Neuronal stem cell (in vitro differentiated cells): ENCODE measurements around the gene ZBTB7C.
A peak's percentile ranks its signal among the peaks of the same experiment; 100 is the strongest.

ENCODE experiments used
- DNase-seq: peaks from one replicate; pipeline ENCODE4 v3.0.0-alpha.2; 2013; ENCODE audit warnings: low spot score
- H2AFZ ChIP-seq: one replicate; pipeline ENCODE4 v1.6.1; 2013; ENCODE audit warnings: mild to moderate bottlenecking, low read length, inconsistent platforms
- H2AK5ac ChIP-seq: 2 replicates; pipeline ENCODE4 v1.6.1; 2013; ENCODE audit warnings: low read depth, mild to moderate bottlenecking, inconsistent platforms, low read length, moderate library complexity, mixed read lengths
- H2BK120ac ChIP-seq: 2 replicates; pipeline ENCODE4 v1.6.1; 2013; ENCODE audit warnings: low read depth, mild to moderate bottlenecking, inconsistent platforms, low read length, moderate library complexity, mixed read lengths
- H2BK12ac ChIP-seq: one replicate; pipeline ENCODE4 v1.6.1; 2013; ENCODE audit warnings: low read length, inconsistent platforms
- H2BK15ac ChIP-seq: 2 replicates; pipeline ENCODE4 v1.6.1; 2013; ENCODE audit warnings: mild to moderate bottlenecking, low read length, inconsistent platforms, mixed read lengths
- H2BK5ac ChIP-seq: one replicate; pipeline ENCODE4 v1.6.1; 2013; ENCODE audit warnings: inconsistent platforms, mild to moderate bottlenecking, low read length, moderate library complexity
- H3K14ac ChIP-seq: one replicate; pipeline ENCODE4 v1.6.1; 2013; ENCODE audit warnings: low read length, inconsistent platforms
- H3K18ac ChIP-seq: 2 replicates; pipeline ENCODE4 v1.6.1; 2013; ENCODE audit warnings: low read length, inconsistent platforms
- H3K23ac ChIP-seq: 2 replicates; pipeline ENCODE4 v1.6.1; 2013; ENCODE audit warnings: low read depth, mild to moderate bottlenecking, mixed read lengths, low read length, inconsistent platforms; ENCODE audit not compliant: poor library complexity
- H3K27ac ChIP-seq: replicated peaks from 3 replicates; pipeline ENCODE4 v1.5.1; 2013; ENCODE audit warnings: low read length, inconsistent platforms
- H3K27me3 ChIP-seq, 3 experiments: 2 replicates each; pipeline ENCODE4 v1.6.1; 2013; ENCODE audit warnings: low read length in 3 of 3, mild to moderate bottlenecking in 2 of 3, inconsistent platforms in 1 of 3, low read depth in 1 of 3, mixed read lengths in 1 of 3, moderate library complexity in 1 of 3; ENCODE audit not compliant: control insufficient read depth in 3 of 3, insufficient read depth in 3 of 3
- H3K36me3 ChIP-seq, 2 donors: replicated peaks in 1 of 2; 2 replicates each; pipeline ENCODE4 v1.6.1; 2013; ENCODE audit warnings: low read length in 2 of 2; ENCODE audit not compliant: control insufficient read depth in 2 of 2, insufficient read depth in 2 of 2
- H3K4ac ChIP-seq: 2 replicates; pipeline ENCODE4 v1.6.1; 2013; ENCODE audit warnings: inconsistent platforms, mild to moderate bottlenecking, low read length, moderate library complexity
- H3K4me1 ChIP-seq, 2 donors: 1 replicate in 1 of 2; 2 replicates in 1 of 2; pipeline ENCODE4 v1.6.1; 2013; ENCODE audit warnings: low read length in 2 of 2, low read depth in 1 of 2; ENCODE audit not compliant: control insufficient read depth in 2 of 2, insufficient read depth in 1 of 2
- H3K4me2 ChIP-seq: one replicate; pipeline ENCODE4 v1.6.1; 2013; ENCODE audit warnings: mild to moderate bottlenecking, low read length, inconsistent platforms; ENCODE audit not compliant: insufficient read depth, poor library complexity, severe bottlenecking
- H3K4me3 ChIP-seq, 2 donors: 2 replicates each; pipeline ENCODE4 v1.5.1; 2013; ENCODE audit warnings: low read length in 2 of 2, mild to moderate bottlenecking in 2 of 2, inconsistent platforms in 1 of 2, moderate library complexity in 1 of 2
- H3K79me1 ChIP-seq: one replicate; pipeline ENCODE4 v1.6.1; 2013; ENCODE audit warnings: low read depth, mild to moderate bottlenecking, inconsistent platforms, low read length, moderate library complexity
- H3K9ac ChIP-seq: one replicate; pipeline ENCODE4 v1.6.1; 2013; ENCODE audit warnings: mild to moderate bottlenecking, low read depth, low read length, inconsistent platforms; ENCODE audit not compliant: poor library complexity
- H3K9me3 ChIP-seq, 2 donors: replicated peaks in 1 of 2; 2 replicates each; pipeline versions ENCODE3 to v1.6.1; 2013; ENCODE audit warnings: low read length in 2 of 2, mild to moderate bottlenecking in 2 of 2, inconsistent platforms in 1 of 2, low read depth in 1 of 2, mixed read lengths in 1 of 2, moderate library complexity in 1 of 2; ENCODE audit not compliant: control insufficient read depth in 2 of 2, insufficient read depth in 1 of 2
- H4K8ac ChIP-seq: one replicate; pipeline ENCODE4 v1.6.1; 2013; ENCODE audit warnings: low read depth, mild to moderate bottlenecking, inconsistent platforms, low read length, moderate library complexity
- H4K91ac ChIP-seq: one replicate; pipeline ENCODE4 v1.6.1; 2013; ENCODE audit warnings: low read length, low read depth, mild to moderate bottlenecking, inconsistent platforms; ENCODE audit not compliant: poor library complexity
- WGBS, 2 donors: extraction: QIAGEN DNeasy Blood & Tissue Kit; methylation state at CpG; one replicate each; pipeline ENCODE4 v1.1.7; 2013; ENCODE audit warnings: missing lambda C conversion rate in 2 of 2, mixed read lengths in 1 of 2; ENCODE audit not compliant: insufficient read length in 2 of 2, insufficient replicate concordance in 1 of 2; ENCODE audit errors: extremely low coverage in 2 of 2; 5-methylcytosine and 5-hydroxymethylcytosine counted together

ZBTB7C gene

GRCh38 chr18:48405978-48406377, 3.2 kb downstream of the ZBTB7C start:
- Histone ChIP-seq H4K8ac (no peak overlapping the region), H3K4me2 (no peak overlapping the region), H3K27me3 (peaks cover 7 to 68% (median 24%) of the 10 kb centered on the region in 3 experiments), H2BK120ac (no peak overlapping the region), H3K18ac (peak overlapping the region; percentile 20), H2AK5ac (no peak overlapping the region), H2BK15ac (no peak overlapping the region), H3K4me1 (peaks cover 4 to 29% of the 10 kb centered on the region in 2 donors), H4K91ac (no peak overlapping the region), H3K9me3 (no peaks in the 10 kb centered on the region), H3K14ac (no peak overlapping the region), H3K9ac (no peak overlapping the region), H2BK5ac (no peak overlapping the region), H3K27ac (no peak overlapping the region), H2AFZ (no peak overlapping the region), H3K36me3 (no peaks in the 10 kb centered on the region), H3K23ac (no peak overlapping the region), H3K4me3 (no peak overlapping the region), H3K4ac (no peak overlapping the region), H2BK12ac (no peak overlapping the region), H3K79me1 (no peaks in the 10 kb centered on the region)
- no peak for DNase-seq
- WGBS, 2 donors: no CpG with 5 or more reads among the region's 6 CpGs

DNA sequence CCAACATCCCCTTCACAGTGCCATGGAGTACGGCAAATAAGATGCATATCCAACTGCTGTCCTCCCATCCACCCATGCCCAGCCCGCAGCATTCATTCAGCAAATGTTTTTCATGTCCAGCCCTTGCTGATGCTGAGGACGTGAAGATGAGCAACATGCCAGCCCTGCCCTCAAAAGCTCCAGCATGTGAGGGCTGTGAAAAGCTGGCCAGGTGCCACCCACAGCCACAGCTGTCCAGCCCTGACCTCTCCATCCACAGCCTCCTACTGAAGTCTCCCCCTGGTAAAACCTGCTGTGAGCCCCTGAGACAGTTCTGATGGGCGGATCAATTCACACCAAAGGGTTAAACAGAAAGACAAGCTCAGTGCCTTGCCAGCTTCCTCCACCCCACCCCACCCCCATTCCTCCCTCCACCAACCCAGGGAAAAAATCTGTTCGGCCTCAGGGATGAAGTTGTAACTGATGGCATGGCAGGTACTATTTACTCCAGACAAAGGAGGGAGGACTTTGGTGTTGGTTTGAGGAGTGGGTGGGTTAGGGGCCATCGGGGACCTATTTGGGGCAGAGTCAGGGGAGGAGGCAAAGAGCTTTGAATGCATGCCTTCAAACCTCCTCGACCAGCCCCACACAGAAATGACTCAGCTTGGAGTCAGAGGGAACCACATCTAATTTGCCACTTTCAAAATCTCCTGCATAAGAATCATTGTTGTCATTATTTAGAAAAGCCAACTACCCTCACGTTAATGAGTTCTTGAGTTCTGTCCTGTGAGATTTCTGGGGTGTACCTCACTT, 4.3 kb downstream of the ZBTB7C start:
- Histone ChIP-seq H3K14ac (no peak overlapping the region), H2BK12ac (no peak overlapping the region), H3K4me2 (no peak overlapping the region), H2AK5ac (no peak overlapping the region), H2AFZ (no peak overlapping the region), H3K36me3 (no peaks in the 10 kb centered on the region), H3K18ac (peak overlapping the region; percentile 1), H2BK15ac (no peak overlapping the region), H4K8ac (no peak overlapping the region), H3K4me3 (no peak overlapping the region), H3K9me3 (no peaks in the 10 kb centered on the region), H3K23ac (no peak overlapping the region), H2BK5ac (no peak overlapping the region), H2BK120ac (no peak overlapping the region), H3K27me3 (peaks cover 7 to 61% (median 17%) of the 10 kb centered on the region in 3 experiments), H3K4me1 (peaks cover 0 to 29% of the 10 kb centered on the region in 2 donors), H3K4ac (no peak overlapping the region), H4K91ac (no peak overlapping the region), H3K79me1 (no peaks in the 10 kb centered on the region), H3K27ac (no peak overlapping the region), H3K9ac (no peak overlapping the region)
- no CpG with 5 or more reads among the region's 8 CpGs for WGBS, 2 donors
- DNase-seq: no peak

- Histone ChIP-seq H4K8ac (no peak overlapping the region), H2BK12ac (no peak overlapping the region), H2BK15ac (no peak overlapping the region), H2BK5ac (no peak overlapping the region), H3K18ac (no peak overlapping the region), H3K36me3 (no peaks in the 10 kb centered on the region), H3K14ac (no peak overlapping the region), H3K27ac (no peak overlapping the region), H3K9me3 (no peaks in the 10 kb centered on the region), H2BK120ac (no peak overlapping the region), H3K4me3 (no peak overlapping the region), H3K4me1 (peaks cover 0 to 29% of the 10 kb centered on the region in 2 donors), H3K79me1 (no peaks in the 10 kb centered on the region), H4K91ac (no peak overlapping the region), H3K4ac (no peak overlapping the region), H3K4me2 (no peak overlapping the region), H3K27me3 (peaks cover 2 to 52% (median 11%) of the 10 kb centered on the region in 3 experiments), H3K23ac (no peak overlapping the region), H2AFZ (no peak overlapping the region), H3K9ac (no peak overlapping the region), H2AK5ac (no peak overlapping the region)
- WGBS, 2 donors: no CpG with 5 or more reads among the region's 1 CpG
- DNase-seq: no peak
Observed at GRCh38 chr18:48402953-48403352, 6.2 kb downstream of the ZBTB7C start.

- no peak overlapping the region for H3K4ac ChIP-seq
- no peak overlapping the region for H2AFZ ChIP-seq
- no peak overlapping the region for H2BK12ac ChIP-seq
- no peaks in the 10 kb centered on the region for H3K9me3 ChIP-seq
- no peak overlapping the region for H3K23ac ChIP-seq
- H3K36me3 ChIP-seq: no peaks in the 10 kb centered on the region
- H4K91ac ChIP-seq: no peak overlapping the region
- no peak overlapping the region for H4K8ac ChIP-seq
- no peaks in the 10 kb centered on the region for H3K79me1 ChIP-seq
- no peak overlapping the region for H3K4me2 ChIP-seq
- H2AK5ac ChIP-seq: no peak overlapping the region
- H3K4me1 ChIP-seq: peaks cover 0 to 10% of the 10 kb centered on the region in 2 donors
- H2BK5ac ChIP-seq: no peak overlapping the region
- peaks cover 0 to 25% (median 2%) of the 10 kb centered on the region in 3 experiments for H3K27me3 ChIP-seq
- no peak overlapping the region for H3K4me3 ChIP-seq
- no peak for DNase-seq
- H3K14ac ChIP-seq: no peak overlapping the region
- no peak overlapping the region for H3K27ac ChIP-seq
- no peak overlapping the region for H2BK120ac ChIP-seq
- peak overlapping the region; percentile 15 for H3K18ac ChIP-seq
- H2BK15ac ChIP-seq: no peak overlapping the region
- WGBS, 2 donors: no CpG with 5 or more reads among the region's 9 CpGs
- H3K9ac ChIP-seq: no peak overlapping the region
Observed at GRCh38 chr18:48399303-48400075, 9.7 kb downstream of the ZBTB7C start.
